Left lung (tissue), 10 donors: Measurements from ENCODE around the gene ACTG1. TPM values are rescaled to one million over a fixed set of nuclear protein-coding genes. Genes with fewer than 3 reads are reported as not detected.
A peak's percentile ranks its signal among the peaks of the same experiment; 100 is the strongest.

Source experiments
- ATAC-seq: fragments of 200-7000 bp; cut with Tn5 transposase; one replicate; pipeline ENCODE4 v1.9.1; 2020; ENCODE audit warnings: moderate library complexity
- DNase-seq, 4 donors: peaks; one replicate each; pipeline ENCODE4 v3.0.0-alpha.2; 2013 to 2020
- H3K27ac ChIP-seq, 2 donors: fragments of 200-600 bp; sonication (generic) in 1 of 2; one replicate each; pipeline versions ENCODE4 v1.5.0 to v1.8.0; 2020 to 2021
- H3K27me3 ChIP-seq, 2 donors: fragments of 200-600 bp; sonication (generic) in 1 of 2; one replicate each; pipeline versions ENCODE4 v1.5.0 to v1.8.0; 2020 to 2021
- H3K36me3 ChIP-seq, 2 donors: fragments of 200-600 bp; sonication (generic) in 1 of 2; one replicate each; pipeline versions ENCODE4 v1.5.0 to v1.8.0; 2020 to 2021
- H3K4me1 ChIP-seq, 2 donors: fragments of 200-600 bp; one replicate each; pipeline ENCODE4 v1.8.0; 2021
- H3K4me3 ChIP-seq, 2 donors: fragments of 200-600 bp; sonication (generic) in 1 of 2; one replicate each; pipeline versions ENCODE4 v1.5.0 to v1.8.0; 2020 to 2021; ENCODE audit warnings: mild to moderate bottlenecking in 1 of 2
- H3K9me3 ChIP-seq, 2 donors: fragments of 200-600 bp; sonication (generic) in 1 of 2; one replicate each; pipeline versions ENCODE4 v1.5.0 to v1.8.0; 2020 to 2021
- intact Hi-C, 2 donors: fragments of 100-400 bp; cut with DNase I; formaldehyde crosslinking; loops; one replicate each; pipeline versions ENCODE4 v1.11.2 to v1.14.2; 2022
- polyA plus RNA-seq, 6 donors: library from polyadenylated mRNA; unstranded; fragments of 120-200 nt; gene quantifications; one replicate each; pipeline ENCODE4 v1.2.1, GENCODE V29; 2013; ENCODE audit not compliant: insufficient read length in 6 of 6
- total RNA-seq, 2 donors: library from RNA; stranded (reverse); fragmentation: NEBNext Ultra II Directional; extraction: Animal tissue kit (Norgen Biotek cat#: 25700); gene quantifications; one replicate each; pipeline ENCODE4 v1.2.1, GENCODE V29; 2021
- TF ChIP-seq, protein P1 (sequence below), 2 donors: fragments of 200-600 bp; sonication (generic) in 1 of 2; IDR thresholded peaks; one replicate each; pipeline versions ENCODE4 v1.5.0 to v1.8.0; 2021; ENCODE audit warnings: antibody characterized with exemption in 2 of 2
- donor health status: DM: no; HTN: yes; CAD: no.
- donor health status: DM: no; HTN: no; CAD: no.

The ACTG1 gene
- total and polyA plus RNA-seq, 8 donors = 2,385 to 3,414 (median 2,872) TPM

DNA sequence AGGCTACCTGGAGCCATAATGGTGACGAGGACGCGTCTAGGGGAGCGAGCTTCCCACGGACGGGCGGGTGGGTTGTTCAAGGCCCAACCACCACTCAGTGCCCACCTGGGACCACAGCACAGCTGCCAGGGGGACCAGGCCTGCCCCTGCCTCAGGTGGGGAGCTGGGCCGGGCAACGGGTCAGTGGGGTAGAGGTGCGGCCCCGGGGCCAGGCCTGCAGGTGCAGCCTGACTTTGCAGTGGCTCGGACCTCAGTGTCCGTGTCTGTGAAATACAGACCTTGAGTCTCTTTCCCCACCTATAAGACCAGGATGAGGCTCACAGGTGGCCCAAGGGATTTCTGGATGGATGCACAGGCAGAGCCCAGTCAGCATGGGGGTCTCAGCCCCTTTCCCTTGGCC is 43.3 kb downstream of the ACTG1 start:
- intact Hi-C loops = no loop called here
- Histone ChIP-seq H3K27me3 (no peaks in the 10 kb centered on the region), H3K27ac (no peak overlapping the region), H3K4me1 (no peaks in the 10 kb centered on the region), H3K4me3 (no peak overlapping the region), H3K9me3 (no peaks in the 10 kb centered on the region), H3K36me3 (no peaks in the 10 kb centered on the region)
- TF ChIP-seq, protein P1, sequence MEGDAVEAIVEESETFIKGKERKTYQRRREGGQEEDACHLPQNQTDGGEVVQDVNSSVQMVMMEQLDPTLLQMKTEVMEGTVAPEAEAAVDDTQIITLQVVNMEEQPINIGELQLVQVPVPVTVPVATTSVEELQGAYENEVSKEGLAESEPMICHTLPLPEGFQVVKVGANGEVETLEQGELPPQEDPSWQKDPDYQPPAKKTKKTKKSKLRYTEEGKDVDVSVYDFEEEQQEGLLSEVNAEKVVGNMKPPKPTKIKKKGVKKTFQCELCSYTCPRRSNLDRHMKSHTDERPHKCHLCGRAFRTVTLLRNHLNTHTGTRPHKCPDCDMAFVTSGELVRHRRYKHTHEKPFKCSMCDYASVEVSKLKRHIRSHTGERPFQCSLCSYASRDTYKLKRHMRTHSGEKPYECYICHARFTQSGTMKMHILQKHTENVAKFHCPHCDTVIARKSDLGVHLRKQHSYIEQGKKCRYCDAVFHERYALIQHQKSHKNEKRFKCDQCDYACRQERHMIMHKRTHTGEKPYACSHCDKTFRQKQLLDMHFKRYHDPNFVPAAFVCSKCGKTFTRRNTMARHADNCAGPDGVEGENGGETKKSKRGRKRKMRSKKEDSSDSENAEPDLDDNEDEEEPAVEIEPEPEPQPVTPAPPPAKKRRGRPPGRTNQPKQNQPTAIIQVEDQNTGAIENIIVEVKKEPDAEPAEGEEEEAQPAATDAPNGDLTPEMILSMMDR (IDR thresholded peaks at IDR 0.05) = no peak
- ATAC-seq (no peak), DNase-seq (no peak)

DNA sequence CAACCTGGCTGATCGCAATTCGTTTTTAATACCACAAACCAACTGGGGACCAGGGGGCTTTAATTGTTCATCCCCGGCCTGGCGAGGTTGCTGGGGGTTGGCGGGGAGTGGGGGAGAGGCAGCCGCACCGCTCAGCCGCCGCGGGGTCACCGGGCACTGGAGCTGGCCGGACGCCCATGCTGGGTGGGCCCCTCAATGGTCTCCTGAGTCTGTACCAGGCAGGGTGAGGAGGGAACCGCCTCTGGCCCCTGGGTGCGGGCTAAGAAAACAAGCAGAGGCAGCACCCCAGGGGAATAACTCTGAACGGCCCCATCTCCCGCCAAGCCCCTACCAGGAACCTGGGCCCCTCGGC is 43.9 kb downstream of the ACTG1 start:
- H3K36me3 ChIP-seq = peaks cover 0 to 3% of the 10 kb centered on the region in 2 donors
- ATAC-seq (no peak), DNase-seq (no peak)
- H3K27ac ChIP-seq = no peak overlapping the region
- intact Hi-C loops = no loop called here
- no peak overlapping the region for H3K4me3 ChIP-seq
- TF ChIP-seq, protein P1 (IDR thresholded peaks at IDR 0.05) = no peak
- H3K4me1 ChIP-seq = no peaks in the 10 kb centered on the region
- H3K27me3 ChIP-seq = no peaks in the 10 kb centered on the region
- no peaks in the 10 kb centered on the region for H3K9me3 ChIP-seq

DNA sequence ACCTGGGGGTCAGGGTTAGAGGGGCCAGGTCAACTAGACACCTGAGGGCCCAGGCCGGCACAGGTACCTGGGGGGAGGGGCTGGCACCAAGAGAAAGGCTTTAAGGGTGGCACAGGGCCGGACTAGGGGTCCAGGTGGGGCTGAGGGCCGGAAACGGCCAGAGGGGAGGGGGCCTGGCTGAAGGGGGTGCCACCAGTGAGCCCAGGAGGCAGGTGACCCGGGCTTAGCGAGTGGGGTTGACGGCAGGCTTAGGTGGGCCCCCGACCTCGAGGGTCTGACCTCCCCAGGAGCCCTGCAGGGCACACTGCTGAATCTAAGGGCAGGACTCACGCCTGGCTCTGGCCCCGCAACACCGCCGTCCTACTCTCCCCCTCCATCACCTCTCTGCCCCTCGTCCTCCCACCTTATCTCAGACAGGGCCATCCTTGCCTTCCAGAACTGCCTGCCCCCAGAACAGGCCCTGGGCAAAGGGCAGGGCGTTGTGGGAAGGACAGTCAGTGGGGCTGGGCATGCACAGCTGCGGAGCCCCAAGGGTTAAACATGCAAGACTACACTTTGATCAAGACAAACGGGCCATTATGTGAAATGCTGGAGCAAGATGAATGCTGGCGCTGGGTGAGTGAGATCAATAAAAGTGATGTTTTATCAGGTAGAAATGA is 44.4 kb downstream of the ACTG1 start:
- TF ChIP-seq, protein P1 (IDR thresholded peaks at IDR 0.05) = no peak
- DNase-seq (no peak), ATAC-seq (no peak)
- Histone ChIP-seq H3K4me3 (no peak overlapping the region), H3K36me3 (peaks cover 0 to 8% of the 10 kb centered on the region in 2 donors), H3K4me1 (no peaks in the 10 kb centered on the region), H3K9me3 (no peaks in the 10 kb centered on the region), H3K27me3 (no peaks in the 10 kb centered on the region), H3K27ac (no peak overlapping the region)
- intact Hi-C loops = no loop called here

DNA sequence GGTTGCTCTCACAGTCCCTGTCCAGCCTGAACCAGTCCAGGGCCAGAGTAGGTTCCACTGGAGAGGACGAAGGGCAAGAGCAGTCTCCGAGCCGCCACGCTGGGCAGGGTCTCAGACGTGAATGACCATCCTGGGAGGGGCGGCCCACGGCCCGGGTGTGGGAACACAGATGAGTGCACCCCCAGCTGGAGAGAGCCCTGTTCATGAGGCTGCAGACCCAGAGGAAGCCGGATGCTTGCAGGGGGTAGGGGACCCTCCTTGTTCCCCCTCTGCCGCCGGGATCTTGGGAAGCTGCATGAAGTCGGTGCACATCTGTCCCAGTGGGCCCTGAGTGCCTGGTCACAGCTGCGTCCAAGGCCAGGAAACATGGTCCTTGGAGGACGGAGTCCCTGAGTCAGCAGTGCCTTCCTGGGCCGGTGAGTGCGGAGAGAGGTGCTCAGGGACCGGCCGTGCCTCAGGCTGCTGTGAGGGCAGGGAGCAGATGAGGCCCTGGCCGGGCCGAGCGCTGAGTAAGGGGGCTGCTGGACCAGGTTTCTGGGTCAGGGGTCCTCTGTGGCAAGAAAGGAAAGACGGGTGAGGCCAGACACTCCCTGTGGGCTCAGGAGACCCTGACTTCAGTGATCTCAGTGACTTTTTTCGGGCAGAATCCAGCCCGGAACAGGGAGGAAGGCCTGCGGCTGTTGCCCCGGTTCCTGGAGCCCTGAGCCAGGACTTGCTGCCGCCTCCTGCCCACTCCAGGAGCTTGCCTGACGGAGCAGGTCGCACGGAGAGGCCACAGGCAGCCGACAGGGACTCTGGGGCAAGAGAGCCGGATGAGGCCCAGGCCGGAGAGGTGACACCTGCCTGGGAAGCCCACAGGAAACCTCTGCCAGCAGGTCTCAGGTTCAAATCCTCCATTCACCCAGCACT is 45.8 kb downstream of the ACTG1 start:
- ATAC-seq (no peak), DNase-seq (peak in 1 of 4 donors; percentile 70)
- H3K36me3 ChIP-seq = peaks cover 0 to 21% of the 10 kb centered on the region in 2 donors
- H3K27me3 ChIP-seq = no peaks in the 10 kb centered on the region
- H3K9me3 ChIP-seq = no peaks in the 10 kb centered on the region
- no peak overlapping the region for H3K4me3 ChIP-seq
- no peak overlapping the region for H3K27ac ChIP-seq
- intact Hi-C loops = no loop called here
- TF ChIP-seq, protein P1 (IDR thresholded peaks at IDR 0.05) = no peak
- H3K4me1 ChIP-seq = no peaks in the 10 kb centered on the region

DNA sequence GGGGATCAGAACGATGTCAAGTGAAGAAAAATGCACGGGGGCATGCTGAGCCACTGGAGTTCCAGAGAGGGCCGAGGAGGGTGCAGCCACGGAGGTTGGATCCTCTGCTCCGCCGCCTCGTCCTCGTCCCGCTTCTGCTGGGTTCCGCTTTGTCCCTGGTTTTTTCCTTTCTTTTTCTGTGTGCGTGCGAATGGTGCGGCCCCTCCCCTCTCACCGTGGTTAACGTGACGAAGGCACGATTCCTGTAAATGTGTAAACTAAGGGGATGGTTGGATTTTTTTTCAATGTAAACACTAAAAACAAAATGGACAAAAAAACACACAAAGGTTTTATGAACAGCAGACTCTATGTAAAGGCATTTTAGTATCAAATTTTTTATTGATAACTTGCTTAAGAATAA is 46.7 kb downstream of the ACTG1 start:
- no peaks in the 10 kb centered on the region for H3K9me3 ChIP-seq
- H3K27ac ChIP-seq = no peak overlapping the region
- DNase-seq (no peak), ATAC-seq (no peak)
- TF ChIP-seq, protein P1 (IDR thresholded peaks at IDR 0.05) = no peak
- intact Hi-C loops = no loop called here
- no peak overlapping the region for H3K4me3 ChIP-seq
- H3K4me1 ChIP-seq = peaks cover 0 to 8% of the 10 kb centered on the region in 2 donors
- peaks cover 0 to 28% of the 10 kb centered on the region in 2 donors for H3K36me3 ChIP-seq
- no peaks in the 10 kb centered on the region for H3K27me3 ChIP-seq
